GM12878 (cell line): ENCODE measurements around the gene CLIC5. TPM values are rescaled to one million over a fixed set of nuclear protein-coding genes. Genes with fewer than 3 reads are reported as not detected.

Experiments used
- ATAC-seq: fragments of 200-7000 bp; cut with Tn5 transposase; 3 replicates; pipeline ENCODE4 v1.9.1; 2020; ENCODE audit warnings: mild to moderate bottlenecking, moderate library complexity
- BruUV-seq: library from RNA; stranded (reverse); fragments of 400-500 nt; replicated peaks from 2 replicates; lab custom pipeline; 2021; lab: Mats Ljungman, UMichigan
- CTCF ChIA-PET: fragments of 300-600 bp; sonication (Branson Sonifier 250); formaldehyde crosslinking; extraction: SDS; loops from one replicate; lab custom pipeline; 2021; ENCODE audit warnings: inconsistent platforms; lab: Yijun Ruan, JAX
- POLR2A ChIA-PET: fragments of 350-600 bp; formaldehyde crosslinking; extraction: SDS; loops from one replicate; lab custom pipeline; 2021; ENCODE audit warnings: inconsistent platforms; lab: Charles Lee
- RAD21 ChIA-PET: fragments of 300-600 bp; sonication (Branson Sonifier 250); formaldehyde crosslinking; loops from one replicate; lab custom pipeline; 2023; ENCODE audit warnings: antibody characterized with exemption; ENCODE audit not compliant: unreplicated experiment; lab: Charles Lee
- SMC1A ChIA-PET: fragments of 300-600 bp; sonication (Branson Sonifier 250); formaldehyde crosslinking; loops from one replicate; lab custom pipeline; 2023; ENCODE audit not compliant: unreplicated experiment, uncharacterized antibody; lab: Charles Lee
- DNase-seq: peaks from one replicate; pipeline ENCODE4 v3.0.0-alpha.2; 2011; ENCODE audit warnings: low read depth, low spot score
- FAIRE-seq: peaks from 3 replicates; lab custom pipeline; 2011; peaks lifted over from hg19 to GRCh38; lab: Jason Lieb, UNC
- H2AFZ ChIP-seq: 2 replicates; pipeline ENCODE4 v1.6.0; 2011; ENCODE audit warnings: low read depth, low read length, control low read depth; ENCODE audit not compliant: control insufficient read depth
- H3K27ac ChIP-seq: 2 replicates; pipeline ENCODE4 v1.5.1; 2011; ENCODE audit warnings: control low read depth; ENCODE audit not compliant: control insufficient read depth, insufficient read depth
- H3K27me3 ChIP-seq, 2 experiments: replicated peaks in 1 of 2; 2 replicates each; pipeline versions ENCODE4 v1.6.0 to v1.6.1; 2011; ENCODE audit warnings: low read length in 1 of 2; ENCODE audit not compliant: control insufficient read depth in 2 of 2, insufficient read depth in 2 of 2
- H3K36me3 ChIP-seq, 2 experiments: 2 replicates each; pipeline ENCODE4 v1.5.1; 2011; ENCODE audit warnings: low read length in 1 of 2; ENCODE audit not compliant: control insufficient read depth in 2 of 2, insufficient read depth in 2 of 2
- H3K4me1 ChIP-seq: 2 replicates; pipeline ENCODE4 v1.6.1; 2011; ENCODE audit warnings: mild to moderate bottlenecking, low read length, moderate library complexity, mixed read lengths; ENCODE audit not compliant: control insufficient read depth, insufficient read depth
- H3K4me2 ChIP-seq: 2 replicates; pipeline ENCODE4 v1.6.0; 2011; ENCODE audit warnings: control low read depth; ENCODE audit not compliant: control insufficient read depth, insufficient read depth
- H3K4me3 ChIP-seq: fragments of 200-600 bp; sonication (generic); 2 replicates; pipeline ENCODE4 v1.5.1; 2016
- H3K79me2 ChIP-seq: 2 replicates; pipeline ENCODE4 v1.6.0; 2011; ENCODE audit warnings: low read length; ENCODE audit not compliant: control insufficient read depth, insufficient read depth
- H3K9ac ChIP-seq: 2 replicates; pipeline ENCODE4 v1.8.0; 2011; ENCODE audit warnings: low read length, control low read depth, mixed read lengths; ENCODE audit not compliant: control insufficient read depth, insufficient read depth
- H3K9me3 ChIP-seq: replicated peaks from 3 replicates; pipeline ENCODE4 v1.5.1; 2011; ENCODE audit warnings: mild to moderate bottlenecking, low read length; ENCODE audit not compliant: control insufficient read depth, insufficient read depth
- H4K20me1 ChIP-seq: 2 replicates; pipeline ENCODE4 v1.6.0; 2011; ENCODE audit not compliant: control insufficient read depth, insufficient read depth
- BACH1 ChIP-seq: fragments of 450-650 bp; IDR thresholded peaks from 2 replicates; pipeline ENCODE4 v1.6.1; 2017; ENCODE audit warnings: mild to moderate bottlenecking, borderline replicate concordance
- CTCF ChIP-seq, 3 experiments: IDR thresholded peaks in 2 of 3; conservative IDR thresholded peaks in 1 of 3; 2 replicates each; pipeline ENCODE4 v1.5.1; 2011; ENCODE audit warnings: low read depth in 3 of 3, low read length in 3 of 3, mild to moderate bottlenecking in 3 of 3, control low read depth in 2 of 3, moderate library complexity in 2 of 3, inconsistent platforms in 1 of 3, mixed read lengths in 1 of 3; ENCODE audit not compliant: control insufficient read depth in 2 of 3, insufficient read depth in 1 of 3; ENCODE audit errors: extremely low read depth in 1 of 3
- E2F4 ChIP-seq: IDR thresholded peaks from 2 replicates; pipeline ENCODE4 v1.6.1; 2012; ENCODE audit warnings: low read depth, low read length, improper control_type of control experiment
- FOS ChIP-seq: IDR thresholded peaks from 3 replicates; pipeline ENCODE4 v1.6.1; 2011; ENCODE audit warnings: borderline replicate concordance; ENCODE audit not compliant: insufficient read length; ENCODE audit errors: extremely low read depth
- HDAC6 ChIP-seq: fragments of 200-600 bp; sonication (generic); IDR thresholded peaks from one replicate; pipeline ENCODE4 v1.8.0; 2017; ENCODE audit warnings: antibody characterized with exemption; ENCODE audit not compliant: unreplicated experiment
- KAT2A ChIP-seq: conservative IDR thresholded peaks from 2 replicates; pipeline ENCODE4 v1.6.1; 2011; ENCODE audit warnings: low read depth, low read length; ENCODE audit not compliant: control insufficient read depth
- LARP7 ChIP-seq: fragments of 450-650 bp; IDR thresholded peaks from 2 replicates; pipeline ENCODE4 v1.6.1; 2017; ENCODE audit warnings: mild to moderate bottlenecking
- MLLT1 ChIP-seq: fragments of 450-650 bp; IDR thresholded peaks from 2 replicates; pipeline ENCODE4 v1.6.1; 2016; ENCODE audit warnings: mild to moderate bottlenecking
- PAX5 ChIP-seq: IDR thresholded peaks from 2 replicates; pipeline ENCODE4 v1.6.1; 2011; ENCODE audit warnings: low read depth, low read length, borderline replicate concordance
- POLR2AphosphoS2 ChIP-seq: IDR thresholded peaks from 2 replicates; pipeline ENCODE4 v1.6.1; 2011; ENCODE audit warnings: low read depth, mild to moderate bottlenecking, low read length, improper control_type of control experiment, moderate library complexity
- RCOR1 ChIP-seq: conservative IDR thresholded peaks from 2 replicates; pipeline ENCODE4 v1.6.1; 2012; ENCODE audit warnings: low read depth, low read length, improper control_type of control experiment
- SRF ChIP-seq, 2 experiments: IDR thresholded peaks; 2 replicates each; pipeline ENCODE4 v1.6.1; 2011; ENCODE audit warnings: low read depth in 2 of 2, low read length in 2 of 2, mild to moderate bottlenecking in 1 of 2, moderate library complexity in 1 of 2
- ZSCAN29 ChIP-seq: fragments of 450-650 bp; IDR thresholded peaks from 2 replicates; pipeline ENCODE4 v1.6.1; 2017; ENCODE audit warnings: mild to moderate bottlenecking, moderate library complexity
- WGBS: methylation state at CpG from one replicate; pipeline ENCODE4 v1.1.6; 2016; ENCODE audit warnings: low lambda C conversion rate; ENCODE audit not compliant: insufficient replicate concordance, insufficient coverage; ENCODE audit errors: missing lambda C conversion rate; 5-methylcytosine and 5-hydroxymethylcytosine counted together
- in situ Hi-C: fragments of 300-500 bp; cut with MboI; formaldehyde crosslinking; loops from 9 replicates; pipeline ENCODE4 v1.14.3; 2018; ENCODE audit warnings: mixed read lengths
- intact Hi-C: fragments of 100-400 bp; cut with micrococcal nuclease; formaldehyde crosslinking; loops from one replicate; pipeline ENCODE4 v1.14.2; 2022; ENCODE audit not compliant: unreplicated experiment
- polyA plus RNA-seq, 11 experiments: library from polyadenylated mRNA; depleted of rRNA in 4 of 11; unstranded in 6 of 11; stranded (reverse) in 5 of 11; fragments of >200 nt; fragmentation: Nextera tagmentation in 4 of 11; fragmentation: Illumina TruSeq in 1 of 11; extraction: Ambion mirVana in 4 of 11; extraction: Trizol in 1 of 11; gene quantifications; 1 replicate in 1 of 11; 2 replicates in 10 of 11; pipeline versions ENCODE4 v1.2.1 to v1.2.3, GENCODE V29; 2011 to 2016; ENCODE audit warnings: inconsistent platforms in 2 of 11, missing spikeins in 2 of 11, low read depth in 1 of 11
- total RNA-seq, 4 experiments: library from RNA; depleted of rRNA in 3 of 4; stranded (reverse); fragments of >200 nt in 3 of 4; fragmentation: Illumina TruSeq in 1 of 4; extraction: Trizol in 1 of 4; gene quantifications; 2 replicates each; pipeline versions ENCODE4 v1.2.1 to v1.2.3, GENCODE V29; 2013 to 2021
- TF ChIP-seq, protein P1 (sequence below): IDR thresholded peaks from 2 replicates; pipeline ENCODE4 v1.6.1; 2011; ENCODE audit warnings: low read depth, mild to moderate bottlenecking, low read length, moderate library complexity, borderline replicate concordance; ENCODE audit errors: extremely low read depth
- TF ChIP-seq, protein P2 (sequence below): IDR thresholded peaks from 2 replicates; pipeline ENCODE4 v1.6.1; 2012; ENCODE audit warnings: mild to moderate bottlenecking, low read depth, low read length

The CLIC5 gene
- total and polyA plus RNA-seq, 10 of the 15 experiments (the other 5 are each of a cell fraction or from before 2014, with no cell fraction given) = 0.01 to 0.08 (median 0.02) TPM; not detected in 7

DNA sequence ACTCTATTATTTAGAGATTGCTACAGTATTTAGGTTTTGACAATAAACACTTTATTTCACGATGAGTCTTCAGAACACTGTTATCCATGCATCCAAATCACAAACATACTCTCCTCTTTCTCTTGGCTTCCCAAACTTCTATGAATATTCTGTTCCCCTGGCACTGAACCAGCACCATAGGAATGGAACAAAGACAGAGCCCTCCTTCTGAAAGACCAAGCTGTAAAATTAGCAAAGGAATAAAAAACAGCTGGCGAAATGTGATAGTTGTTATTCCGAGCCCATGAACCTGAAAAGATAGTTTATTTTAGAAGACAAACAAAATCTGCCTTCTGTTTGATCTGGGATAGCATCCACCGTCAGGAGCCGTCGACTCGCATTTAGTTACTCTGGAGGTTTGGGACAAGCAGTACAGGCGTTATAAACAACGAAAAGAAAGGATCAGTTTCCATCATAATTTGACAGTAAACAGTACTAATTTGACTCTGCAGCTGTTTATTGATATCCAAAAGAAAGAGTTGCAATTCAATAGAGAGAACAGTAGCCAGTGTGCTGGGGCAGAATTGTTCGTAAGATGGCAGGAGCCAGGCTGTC is 161.4 kb downstream of the CLIC5 start:
- no peaks in the 10 kb centered on the region for H3K4me1 ChIP-seq
- WGBS = 61% methylated on average over 10 of the region's 10 CpGs
- no peaks in the 10 kb centered on the region; a peak in 2 of 4 replicates for H3K27me3 ChIP-seq
- CTCF ChIA-PET = no interaction called here
- no peak for DNase-seq
- intact Hi-C loops = no loop called here
- no peak overlapping the region for H2AFZ ChIP-seq
- no peak overlapping the region for H3K4me3 ChIP-seq
- SMC1A ChIA-PET = interaction anchor here (0.6 to 0.9 kb wide), 2 partner anchors 17 to 271 kb away, joined by 3 read pairs; no protein-coding TSS in a partner anchor
- H3K79me2 ChIP-seq = no peaks in the 10 kb centered on the region
- POLR2A ChIA-PET = no interaction called here
- TF ChIP-seq POLR2AphosphoS2 (no peak), CTCF (IDR thresholded peaks at IDR 0.05 in 2 of 3, conservative IDR thresholded peaks at IDR 0.05 in 1 of 3; ENCODE audit: control insufficient read depth in 2 of 3, extremely low read depth in 1 of 3, insufficient read depth in 1 of 3, low read depth in 3 of 3, low read length in 3 of 3) (no peak), BACH1 (no peak), SRF (IDR thresholded peaks at IDR 0.05; ENCODE audit: low read depth in 2 of 2, low read length in 2 of 2) (no peak), HDAC6 (no peak), KAT2A (no peak), E2F4 (no peak), MLLT1 (no peak), RCOR1 (no peak), PAX5 (no peak), FOS (no peak), ZSCAN29 (no peak), LARP7 (no peak)
- TF ChIP-seq, protein P1, sequence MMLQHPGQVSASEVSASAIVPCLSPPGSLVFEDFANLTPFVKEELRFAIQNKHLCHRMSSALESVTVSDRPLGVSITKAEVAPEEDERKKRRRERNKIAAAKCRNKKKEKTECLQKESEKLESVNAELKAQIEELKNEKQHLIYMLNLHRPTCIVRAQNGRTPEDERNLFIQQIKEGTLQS = no peak
- TF ChIP-seq, protein P2, sequence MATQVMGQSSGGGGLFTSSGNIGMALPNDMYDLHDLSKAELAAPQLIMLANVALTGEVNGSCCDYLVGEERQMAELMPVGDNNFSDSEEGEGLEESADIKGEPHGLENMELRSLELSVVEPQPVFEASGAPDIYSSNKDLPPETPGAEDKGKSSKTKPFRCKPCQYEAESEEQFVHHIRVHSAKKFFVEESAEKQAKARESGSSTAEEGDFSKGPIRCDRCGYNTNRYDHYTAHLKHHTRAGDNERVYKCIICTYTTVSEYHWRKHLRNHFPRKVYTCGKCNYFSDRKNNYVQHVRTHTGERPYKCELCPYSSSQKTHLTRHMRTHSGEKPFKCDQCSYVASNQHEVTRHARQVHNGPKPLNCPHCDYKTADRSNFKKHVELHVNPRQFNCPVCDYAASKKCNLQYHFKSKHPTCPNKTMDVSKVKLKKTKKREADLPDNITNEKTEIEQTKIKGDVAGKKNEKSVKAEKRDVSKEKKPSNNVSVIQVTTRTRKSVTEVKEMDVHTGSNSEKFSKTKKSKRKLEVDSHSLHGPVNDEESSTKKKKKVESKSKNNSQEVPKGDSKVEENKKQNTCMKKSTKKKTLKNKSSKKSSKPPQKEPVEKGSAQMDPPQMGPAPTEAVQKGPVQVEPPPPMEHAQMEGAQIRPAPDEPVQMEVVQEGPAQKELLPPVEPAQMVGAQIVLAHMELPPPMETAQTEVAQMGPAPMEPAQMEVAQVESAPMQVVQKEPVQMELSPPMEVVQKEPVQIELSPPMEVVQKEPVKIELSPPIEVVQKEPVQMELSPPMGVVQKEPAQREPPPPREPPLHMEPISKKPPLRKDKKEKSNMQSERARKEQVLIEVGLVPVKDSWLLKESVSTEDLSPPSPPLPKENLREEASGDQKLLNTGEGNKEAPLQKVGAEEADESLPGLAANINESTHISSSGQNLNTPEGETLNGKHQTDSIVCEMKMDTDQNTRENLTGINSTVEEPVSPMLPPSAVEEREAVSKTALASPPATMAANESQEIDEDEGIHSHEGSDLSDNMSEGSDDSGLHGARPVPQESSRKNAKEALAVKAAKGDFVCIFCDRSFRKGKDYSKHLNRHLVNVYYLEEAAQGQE = no peak
- in situ Hi-C loops = no loop called here
- RAD21 ChIA-PET = no interaction called here
- H3K27ac ChIP-seq = no peak overlapping the region
- H4K20me1 ChIP-seq = no peaks in the 10 kb centered on the region
- no peaks in the 10 kb centered on the region for H3K36me3 ChIP-seq
- H3K9me3 ChIP-seq = no peaks in the 10 kb centered on the region
- FAIRE-seq = no peak
- no TSS peak for BruUV-seq
- H3K4me2 ChIP-seq = no peak overlapping the region
- ATAC-seq = no peak
- no peak overlapping the region for H3K9ac ChIP-seq
